PFSK-1 (cell line): ENCODE measurements around the gene RARRES2.

ENCODE experiments used
- POLR2AphosphoS5 ChIP-seq: IDR thresholded peaks from 2 replicates; pipeline ENCODE4 v1.6.1; 2012; ENCODE audit warnings: low read depth, mild to moderate bottlenecking, control low read depth, low read length, moderate library complexity
- SIN3A ChIP-seq: IDR thresholded peaks from 2 replicates; pipeline ENCODE4 v1.6.1; 2012; ENCODE audit warnings: mild to moderate bottlenecking, low read length, moderate library complexity, borderline replicate concordance; ENCODE audit not compliant: insufficient read depth
- TF ChIP-seq, protein P1 (sequence below), 2 experiments: IDR thresholded peaks; 2 replicates each; pipeline versions ENCODE4 v1.6.1 to v1.8.0; 2011 to 2012; ENCODE audit warnings: low read depth in 2 of 2, low read length in 2 of 2, control low read depth in 1 of 2, inconsistent platforms in 1 of 2, mild to moderate bottlenecking in 1 of 2, moderate library complexity in 1 of 2; ENCODE audit not compliant: insufficient read depth in 1 of 2

DNA sequence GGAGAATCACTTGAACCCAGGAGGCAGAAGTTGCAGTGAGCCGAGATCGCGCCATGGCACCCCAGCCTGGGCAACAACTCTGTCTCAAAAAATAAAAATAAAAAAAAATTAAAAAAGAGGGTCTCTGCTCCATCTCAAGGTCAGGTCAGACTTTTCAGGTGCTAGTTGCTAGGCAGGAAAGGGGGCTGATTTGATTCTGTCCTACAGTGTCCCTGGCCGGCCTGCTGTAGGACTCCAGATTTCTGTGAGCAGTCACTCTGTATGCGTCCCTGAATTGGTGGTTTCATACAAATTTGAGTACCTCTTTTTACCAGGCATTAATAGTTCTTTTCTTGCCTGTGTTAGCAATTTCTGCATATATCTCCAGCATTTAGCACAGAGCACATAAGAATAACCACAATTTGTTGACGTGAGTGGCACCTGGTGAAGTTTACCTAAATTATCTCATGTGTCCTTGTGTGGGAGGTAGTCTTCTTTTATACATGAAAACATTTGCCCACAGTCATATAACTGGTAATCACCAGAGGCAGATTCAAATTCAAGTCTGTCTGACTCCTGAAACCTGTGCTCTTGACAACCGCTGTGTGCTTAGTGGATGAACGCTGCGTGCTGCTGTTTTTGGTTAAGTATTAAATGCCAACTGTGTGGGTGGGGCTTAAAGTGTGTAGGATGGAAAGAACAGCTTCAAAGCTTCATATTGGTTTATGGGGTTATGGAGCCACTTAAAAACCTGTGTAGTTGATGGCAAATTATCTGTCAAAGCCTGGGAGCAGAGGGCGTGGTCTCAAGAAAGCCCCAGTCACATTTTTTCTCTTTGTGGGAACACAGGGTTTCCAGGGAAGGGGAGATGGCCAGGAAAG lies 34.5 kb upstream of the RARRES2 start:
- TF ChIP-seq POLR2AphosphoS5 (no peak), SIN3A (no peak)
- TF ChIP-seq, protein P1, sequence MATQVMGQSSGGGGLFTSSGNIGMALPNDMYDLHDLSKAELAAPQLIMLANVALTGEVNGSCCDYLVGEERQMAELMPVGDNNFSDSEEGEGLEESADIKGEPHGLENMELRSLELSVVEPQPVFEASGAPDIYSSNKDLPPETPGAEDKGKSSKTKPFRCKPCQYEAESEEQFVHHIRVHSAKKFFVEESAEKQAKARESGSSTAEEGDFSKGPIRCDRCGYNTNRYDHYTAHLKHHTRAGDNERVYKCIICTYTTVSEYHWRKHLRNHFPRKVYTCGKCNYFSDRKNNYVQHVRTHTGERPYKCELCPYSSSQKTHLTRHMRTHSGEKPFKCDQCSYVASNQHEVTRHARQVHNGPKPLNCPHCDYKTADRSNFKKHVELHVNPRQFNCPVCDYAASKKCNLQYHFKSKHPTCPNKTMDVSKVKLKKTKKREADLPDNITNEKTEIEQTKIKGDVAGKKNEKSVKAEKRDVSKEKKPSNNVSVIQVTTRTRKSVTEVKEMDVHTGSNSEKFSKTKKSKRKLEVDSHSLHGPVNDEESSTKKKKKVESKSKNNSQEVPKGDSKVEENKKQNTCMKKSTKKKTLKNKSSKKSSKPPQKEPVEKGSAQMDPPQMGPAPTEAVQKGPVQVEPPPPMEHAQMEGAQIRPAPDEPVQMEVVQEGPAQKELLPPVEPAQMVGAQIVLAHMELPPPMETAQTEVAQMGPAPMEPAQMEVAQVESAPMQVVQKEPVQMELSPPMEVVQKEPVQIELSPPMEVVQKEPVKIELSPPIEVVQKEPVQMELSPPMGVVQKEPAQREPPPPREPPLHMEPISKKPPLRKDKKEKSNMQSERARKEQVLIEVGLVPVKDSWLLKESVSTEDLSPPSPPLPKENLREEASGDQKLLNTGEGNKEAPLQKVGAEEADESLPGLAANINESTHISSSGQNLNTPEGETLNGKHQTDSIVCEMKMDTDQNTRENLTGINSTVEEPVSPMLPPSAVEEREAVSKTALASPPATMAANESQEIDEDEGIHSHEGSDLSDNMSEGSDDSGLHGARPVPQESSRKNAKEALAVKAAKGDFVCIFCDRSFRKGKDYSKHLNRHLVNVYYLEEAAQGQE (IDR thresholded peaks at IDR 0.05; ENCODE audit: insufficient read depth in 1 of 2, low read depth in 2 of 2, low read length in 2 of 2) = no peak
